Activated CD8-positive, alpha-beta memory T cell treated with anti-CD3 and anti-CD28 coated beads for 36 hours (primary cell): ENCODE measurements around the gene RBKS. TPM values are rescaled to one million over a fixed set of nuclear protein-coding genes. Genes with fewer than 3 reads are reported as not detected.
"Not testable (repeated sequence)": the region's sequence is repeated elsewhere in the genome, so short reads cannot be mapped to it uniquely, and the experiment has no call there.

Source experiments
- CTCF ChIA-PET: fragments of 350-600 bp; sonication (Branson Sonifier 250); formaldehyde crosslinking; loops from one replicate; lab custom pipeline; 2021; ENCODE audit warnings: antibody characterized with exemption; lab: Charles Lee
- POLR2A ChIA-PET: fragments of 350-600 bp; sonication (Branson Sonifier 250); formaldehyde crosslinking; loops from one replicate; lab custom pipeline; 2021; ENCODE audit warnings: antibody characterized with exemption; lab: Charles Lee
- total RNA-seq, 2 experiments: library from RNA; stranded (reverse); gene quantifications; one replicate each; pipeline ENCODE4 v1.2.3, GENCODE V29; 2021

RBKS gene
- total RNA-seq, 2 experiments from 2014 or later, result 5.8 to 7.9 TPM

- CTCF ChIA-PET, result interaction anchor here (0.5 kb wide), 1 partner anchor 47 kb away, joined by 9 read pairs; no protein-coding TSS in a partner anchor
Measured at GRCh38 chr2:27762951-27763906, 127.0 kb downstream of the RBKS start.

GRCh38 chr2:27756544-27757498 is 133.4 kb downstream of the RBKS start:
- POLR2A ChIA-PET, result no interaction called here
- CTCF ChIA-PET, result no interaction called here

More at GRCh38 chr2:27762951-27763906, 127.0 kb downstream of the RBKS start:
- POLR2A ChIA-PET, result no interaction called here

- ChIA-PET CTCF (no interaction called here), POLR2A (interaction anchor here (0.6 kb wide), 1 partner anchor 635 kb away, joined by 3 read pairs; no protein-coding TSS in a partner anchor)
Measured at GRCh38 chr2:27756091-27756490, 134.1 kb downstream of the RBKS start.

GRCh38 chr2:27754831-27755230 is 135.4 kb downstream of the RBKS start:
- ChIA-PET CTCF (interaction anchor here (0.6 to 1.3 kb wide), 5 partner anchors 11 to 668 kb away, joined by 3 read pairs; no protein-coding TSS in a partner anchor), POLR2A (no interaction called here)

- CTCF ChIA-PET, result interaction anchor here (0.9 to 1.3 kb wide), 5 partner anchors 9 to 637 kb away, joined by 3 to 4 read pairs (median 3); no protein-coding TSS in a partner anchor
- POLR2A ChIA-PET, result no interaction called here
Measured at GRCh38 chr2:27754138-27754588, 136.0 kb downstream of the RBKS start.

GRCh38 chr2:27752551-27753237 is 137.5 kb downstream of the RBKS start:
- ChIA-PET POLR2A (no interaction called here), CTCF (interaction anchor here (0.6 to 1.1 kb wide), 5 partner anchors 17 to 1027 kb away, joined by 3 to 5 read pairs (median 3); no protein-coding TSS in a partner anchor)

GRCh38 chr2:27751377-27751776 is 138.8 kb downstream of the RBKS start:
- CTCF ChIA-PET, result interaction anchor here (0.6 kb wide), 1 partner anchor 43 kb away, joined by 3 read pairs; no protein-coding TSS in a partner anchor
- POLR2A ChIA-PET, result no interaction called here

- CTCF ChIA-PET, result interaction anchor here (0.5 kb wide), 1 partner anchor 42 kb away, joined by 3 read pairs; no protein-coding TSS in a partner anchor
- POLR2A ChIA-PET, result not testable (repeated sequence)
Measured at GRCh38 chr2:27748803-27749554, 141.2 kb downstream of the RBKS start.

- ChIA-PET POLR2A (no interaction called here), CTCF (no interaction called here)
Measured at GRCh38 chr2:27747827-27748352, 142.3 kb downstream of the RBKS start.

- ChIA-PET CTCF (no interaction called here), POLR2A (no interaction called here)
Measured at GRCh38 chr2:27746325-27746724, 143.9 kb downstream of the RBKS start.

GRCh38 chr2:27745494-27745893 is 144.7 kb downstream of the RBKS start:
- POLR2A ChIA-PET, result not testable (repeated sequence)

GRCh38 chr2:27742571-27742970 is 147.6 kb downstream of the RBKS start:
- ChIA-PET CTCF (no interaction called here), POLR2A (no interaction called here)

More at GRCh38 chr2:27745494-27745893, 144.7 kb downstream of the RBKS start:
- CTCF ChIA-PET, result interaction anchor here (0.7 to 1.2 kb wide), 2 partner anchors 9 to 722 kb away, joined by 3 to 4 read pairs; no protein-coding TSS in a partner anchor

GRCh38 chr2:27741673-27742072 is 148.5 kb downstream of the RBKS start:
- ChIA-PET CTCF (interaction anchor here (0.7 kb wide), 1 partner anchor 92 kb away, joined by 3 read pairs; no protein-coding TSS in a partner anchor), POLR2A (no interaction called here)

GRCh38 chr2:27739058-27739373 is 151.2 kb downstream of the RBKS start:
- CTCF ChIA-PET, result no interaction called here
- POLR2A ChIA-PET, result no interaction called here

- ChIA-PET CTCF (no interaction called here), POLR2A (no interaction called here)
Measured at GRCh38 chr2:27738349-27739057, 151.7 kb downstream of the RBKS start.

GRCh38 chr2:27737676-27738348 is 152.4 kb downstream of the RBKS start:
- CTCF ChIA-PET, result interaction anchor here (0.9 kb wide), 1 partner anchor 25 kb away, joined by 4 read pairs; no protein-coding TSS in a partner anchor
- POLR2A ChIA-PET, result interaction anchor here (0.6 kb wide), 1 partner anchor 13 kb away, joined by 5 read pairs; no protein-coding TSS in a partner anchor
